ENCODE results near the gene ADD1.
"Not testable (repeated sequence)": the region's sequence is repeated elsewhere in the genome, so short reads cannot be mapped to it uniquely, and the experiment has no call there.

Gene ADD1

GRCh38 chr4:2958446-2958845 lies 114.8 kb downstream of the ADD1 start:
- Histone ChIP-seq H3K36me3 (ENCODE audit: insufficient read depth, low read depth, low read length) (peaks cover 51% of the 10 kb centered on the region), H3K9me3 (ENCODE audit: insufficient read depth, low read depth, low read length) (peaks cover 15% of the 10 kb centered on the region), H3K4me1 (ENCODE audit: insufficient read depth, low read length) (peaks cover 3% of the 10 kb centered on the region), H3K27me3 (ENCODE audit: insufficient read depth, low read length) (no peaks in the 10 kb centered on the region), H3K4me3 (ENCODE audit: low read length) (no peak overlapping the region), H3K9ac (ENCODE audit: low read depth, low read length) (no peak overlapping the region), H3K27ac (ENCODE audit: low read length) (no peak overlapping the region)

DNA sequence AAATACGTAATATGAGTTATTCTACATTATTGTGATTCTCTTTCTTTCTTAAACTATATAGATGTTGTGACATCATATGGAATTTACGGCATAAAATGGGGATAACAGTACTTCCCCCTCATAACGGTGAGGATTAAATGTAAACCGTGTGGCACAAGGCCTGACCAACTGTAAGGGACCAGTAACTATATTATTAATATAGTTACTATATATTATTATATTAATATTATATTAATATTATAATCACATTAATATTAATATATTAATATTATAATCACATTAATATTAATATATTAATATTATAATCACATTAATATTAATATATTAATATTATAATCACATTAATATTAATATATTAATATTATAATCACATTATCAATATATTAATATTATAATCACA lies 116.8 kb downstream of the ADD1 start:
- H3K27ac ChIP-seq (ENCODE audit: low read length); H3K4me1 ChIP-seq (ENCODE audit: insufficient read depth, low read length); H3K9ac ChIP-seq (ENCODE audit: low read depth, low read length); H3K4me3 ChIP-seq (ENCODE audit: low read length): not testable (repeated sequence)
- H3K27me3 ChIP-seq (ENCODE audit: insufficient read depth, low read length): peaks cover 16% of the 10 kb centered on the region
- peaks cover 14% of the 10 kb centered on the region for H3K9me3 ChIP-seq (ENCODE audit: insufficient read depth, low read depth, low read length)
- H3K36me3 ChIP-seq (ENCODE audit: insufficient read depth, low read depth, low read length): peaks cover 36% of the 10 kb centered on the region

GRCh38 chr4:2961421-2961810 lies 117.8 kb downstream of the ADD1 start:
- Histone ChIP-seq H3K9ac (ENCODE audit: low read depth, low read length) (no peak overlapping the region; the same call in 1 of the 2 replicates), H3K9me3 (ENCODE audit: insufficient read depth, low read depth, low read length) (peaks cover 4% of the 10 kb centered on the region), H3K36me3 (ENCODE audit: insufficient read depth, low read depth, low read length) (peaks cover 27% of the 10 kb centered on the region), H3K27ac (ENCODE audit: low read length) (no peak overlapping the region), H3K4me3 (ENCODE audit: low read length) (peak overlapping the region; percentile 93), H3K4me1 (ENCODE audit: insufficient read depth, low read length) (peaks cover 3% of the 10 kb centered on the region), H3K27me3 (ENCODE audit: insufficient read depth, low read length) (peaks cover 16% of the 10 kb centered on the region)

DNA sequence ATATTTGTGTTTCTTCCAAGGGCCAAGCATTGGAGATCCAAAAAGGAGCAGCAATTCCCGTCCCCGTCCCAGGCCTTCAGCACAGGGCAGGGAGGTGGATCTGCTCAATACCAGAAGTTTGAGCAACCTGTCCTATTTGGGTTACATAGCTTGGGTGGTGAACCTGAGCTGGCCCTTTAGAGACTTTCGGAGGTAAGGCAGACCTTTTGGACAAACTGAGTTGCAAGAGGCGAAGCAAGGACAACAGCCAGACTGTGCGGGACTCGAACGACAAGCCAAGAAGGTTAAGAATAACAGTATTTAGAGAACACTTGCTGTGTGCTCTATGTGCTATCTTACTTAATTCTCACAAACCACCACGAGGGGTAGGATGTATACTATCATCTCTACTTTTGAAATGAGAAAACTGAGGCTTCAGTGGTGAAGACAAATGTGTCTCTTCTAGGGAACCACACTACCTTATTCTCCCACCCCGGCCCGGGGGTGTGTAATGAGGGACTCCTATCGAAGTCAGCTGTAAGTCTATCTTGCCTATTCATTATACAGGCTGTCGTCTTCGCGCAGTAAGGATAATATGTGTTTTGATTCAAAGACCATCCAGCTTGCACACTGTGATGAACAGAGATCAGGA lies 118.3 kb downstream of the ADD1 start:
- H3K9ac ChIP-seq (ENCODE audit: low read depth, low read length): peak overlapping the region; percentile 84

DNA sequence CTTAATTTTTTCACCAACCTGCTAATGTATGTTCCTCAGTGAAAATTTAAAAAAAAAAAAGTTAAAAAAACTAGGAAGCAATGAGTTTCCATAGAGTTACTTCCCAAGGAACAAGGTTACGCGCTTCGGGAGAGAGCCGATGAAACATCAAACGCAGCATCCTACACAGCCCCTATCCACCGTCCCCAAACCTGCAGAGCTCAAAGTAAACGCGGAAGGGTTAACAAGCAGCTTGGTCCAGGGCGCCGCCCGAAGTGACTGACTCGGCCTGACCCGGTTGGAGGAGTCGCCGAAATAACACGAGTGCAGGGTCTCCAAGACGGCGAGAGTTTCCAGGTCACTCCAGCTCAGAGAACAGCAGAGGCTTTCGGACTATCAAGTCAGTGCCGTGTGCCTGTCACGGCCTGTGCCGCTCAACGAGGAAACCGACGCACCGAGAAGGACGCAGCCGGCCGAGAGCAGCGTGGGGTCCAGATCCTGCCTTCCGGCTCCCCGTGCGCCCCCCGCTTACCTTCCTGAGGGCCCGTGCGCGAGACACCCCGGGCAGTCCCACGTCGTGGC lies 119.0 kb downstream of the ADD1 start:
- H3K36me3 ChIP-seq (ENCODE audit: insufficient read depth, low read depth, low read length): peaks cover 14% of the 10 kb centered on the region
- H3K27me3 ChIP-seq (ENCODE audit: insufficient read depth, low read length): peaks cover 16% of the 10 kb centered on the region
- H3K9me3 ChIP-seq (ENCODE audit: insufficient read depth, low read depth, low read length): no peaks in the 10 kb centered on the region; the same call in 1 of the 2 replicates
- H3K4me1 ChIP-seq (ENCODE audit: insufficient read depth, low read length): peaks cover 3% of the 10 kb centered on the region
- peak overlapping the region; percentile 49 for H3K27ac ChIP-seq (ENCODE audit: low read length)
- H3K9ac ChIP-seq (ENCODE audit: low read depth, low read length): peak overlapping the region; percentile 84
- H3K4me3 ChIP-seq (ENCODE audit: low read length): peak overlapping the region; percentile 93

More for the DNA sequence above, 118.3 kb downstream of the ADD1 start:
- peaks cover 3% of the 10 kb centered on the region for H3K4me1 ChIP-seq (ENCODE audit: insufficient read depth, low read length)
- no peaks in the 10 kb centered on the region; the same call in 1 of the 2 replicates for H3K9me3 ChIP-seq (ENCODE audit: insufficient read depth, low read depth, low read length)
- H3K4me3 ChIP-seq (ENCODE audit: low read length): peak overlapping the region; percentile 93
- no peak overlapping the region for H3K27ac ChIP-seq (ENCODE audit: low read length)
- peaks cover 16% of the 10 kb centered on the region for H3K27me3 ChIP-seq (ENCODE audit: insufficient read depth, low read length)
- H3K36me3 ChIP-seq (ENCODE audit: insufficient read depth, low read depth, low read length): peaks cover 22% of the 10 kb centered on the region

DNA sequence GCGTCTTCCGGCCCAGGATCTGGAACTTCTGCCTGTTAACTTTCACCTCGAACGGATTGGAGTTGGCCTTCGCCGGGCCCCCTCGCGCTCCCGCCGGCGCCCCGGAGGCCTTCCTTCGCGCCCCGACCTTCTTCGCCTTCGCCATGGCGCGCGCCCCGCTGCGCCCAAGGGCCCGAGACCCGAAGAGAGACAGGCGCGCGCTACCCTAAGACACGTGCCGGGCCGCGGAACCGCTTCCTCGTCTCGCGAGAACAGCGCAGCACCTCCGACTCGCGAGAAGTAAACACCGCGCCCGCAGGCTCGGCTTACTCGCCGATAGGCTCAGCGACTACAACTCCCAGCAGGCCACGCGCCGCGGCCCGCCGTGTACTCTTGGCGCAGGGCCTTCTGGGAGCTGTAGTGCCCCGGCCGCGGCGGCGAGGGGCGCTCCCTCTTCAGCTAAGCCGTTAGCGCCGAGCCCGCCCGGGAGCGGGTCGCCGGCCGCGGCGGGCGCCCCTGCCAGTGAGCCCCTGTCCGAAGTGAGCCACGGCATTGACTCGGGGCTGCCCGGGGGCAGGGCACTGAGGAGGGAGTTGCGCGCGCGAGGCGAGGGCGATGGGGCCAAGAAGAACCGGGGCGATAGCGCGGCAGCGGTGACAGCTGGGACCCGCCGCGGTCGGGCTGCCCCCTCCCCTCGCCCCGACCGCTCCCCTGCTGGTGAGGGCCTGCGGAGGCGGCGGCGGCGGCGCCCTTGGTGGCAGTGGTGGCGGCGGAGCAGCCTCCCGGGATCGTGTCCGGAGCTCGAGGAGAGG lies 119.7 kb downstream of the ADD1 start, which contains the start of the genes GRK4 and NOP14:
Gene GRK4, plus strand, starts transcription at position 397 of the 791 bp plus-strand sequence. CDS start 500 bp downstream, outside the sequence.
Gene NOP14, minus strand, starts transcription at position 232 of the 791 bp plus-strand sequence. Its CDS starts 87 bp downstream, at position 145.
- Histone ChIP-seq H3K27me3 (ENCODE audit: insufficient read depth, low read length) (peaks cover 16% of the 10 kb centered on the region), H3K9ac (ENCODE audit: low read depth, low read length) (peak within 1 kb of the TSS; percentile 84), H3K4me1 (ENCODE audit: insufficient read depth, low read length) (peaks cover 3% of the 10 kb centered on the region), H3K27ac (ENCODE audit: low read length) (peak within 1 kb of the TSS; percentile 49), H3K36me3 (ENCODE audit: insufficient read depth, low read depth, low read length) (peaks cover 7% of the 10 kb centered on the region), H3K9me3 (ENCODE audit: insufficient read depth, low read depth, low read length) (no peaks in the 10 kb centered on the region; the same call in 1 of the 2 replicates), H3K4me3 (ENCODE audit: low read length) (peak within 1 kb of the TSS; percentile 93)

DNA sequence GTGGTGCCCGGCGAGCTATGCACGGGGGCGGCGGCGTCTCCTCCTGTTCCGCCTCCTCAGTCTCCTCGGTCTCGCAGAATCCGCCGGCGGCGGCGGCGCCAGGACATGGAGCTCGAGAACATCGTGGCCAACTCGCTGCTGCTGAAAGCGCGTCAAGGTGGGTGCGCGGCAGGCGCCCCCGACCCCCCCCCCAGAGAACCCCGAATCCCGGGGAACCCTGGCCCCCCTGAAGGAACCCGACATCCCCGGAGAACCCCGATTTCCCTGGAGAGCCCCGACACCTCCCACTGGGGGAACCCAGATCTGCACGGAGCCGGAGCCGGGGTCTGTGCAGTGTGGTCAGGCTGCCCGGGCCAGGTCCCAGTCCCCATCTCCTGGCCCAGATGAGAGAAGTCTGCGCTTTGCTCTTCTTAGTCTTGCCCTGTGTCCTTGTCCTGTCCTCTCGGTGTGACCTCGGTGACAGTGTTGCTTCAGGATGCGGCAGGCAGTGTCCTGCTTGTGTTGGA lies 120.4 kb downstream of the ADD1 start:
- Histone ChIP-seq H3K36me3 (ENCODE audit: insufficient read depth, low read depth, low read length) (peaks cover under 1% of the 10 kb centered on the region), H3K27ac (ENCODE audit: low read length) (no peak overlapping the region), H3K9me3 (ENCODE audit: insufficient read depth, low read depth, low read length) (no peaks in the 10 kb centered on the region; the same call in 1 of the 2 replicates), H3K4me1 (ENCODE audit: insufficient read depth, low read length) (peaks cover 3% of the 10 kb centered on the region), H3K4me3 (ENCODE audit: low read length) (peak overlapping the region; percentile 93), H3K27me3 (ENCODE audit: insufficient read depth, low read length) (peaks cover 16% of the 10 kb centered on the region), H3K9ac (ENCODE audit: low read depth, low read length) (no peak overlapping the region)

GRCh38 chr4:2964706-2965258 lies 121.1 kb downstream of the ADD1 start:
- no peaks in the 10 kb centered on the region for H3K9me3 ChIP-seq (ENCODE audit: insufficient read depth, low read depth, low read length)
- H3K4me1 ChIP-seq (ENCODE audit: insufficient read depth, low read length): peaks cover 3% of the 10 kb centered on the region
- H3K4me3 ChIP-seq (ENCODE audit: low read length): no peak overlapping the region; the same call in 1 of the 2 replicates
- H3K27me3 ChIP-seq (ENCODE audit: insufficient read depth, low read length): peaks cover 16% of the 10 kb centered on the region
- no peaks in the 10 kb centered on the region; the same call in 1 of the 2 replicates for H3K36me3 ChIP-seq (ENCODE audit: insufficient read depth, low read depth, low read length)
- H3K27ac ChIP-seq (ENCODE audit: low read length): no peak overlapping the region
- no peak overlapping the region for H3K9ac ChIP-seq (ENCODE audit: low read depth, low read length)

- Histone ChIP-seq H3K4me1 (ENCODE audit: insufficient read depth, low read length) (peaks cover 3% of the 10 kb centered on the region), H3K27me3 (ENCODE audit: insufficient read depth, low read length) (peaks cover 16% of the 10 kb centered on the region), H3K9me3 (ENCODE audit: insufficient read depth, low read depth, low read length) (no peaks in the 10 kb centered on the region), H3K4me3 (ENCODE audit: low read length) (no peak overlapping the region), H3K9ac (ENCODE audit: low read depth, low read length) (no peak overlapping the region), H3K27ac (ENCODE audit: low read length) (no peak overlapping the region), H3K36me3 (ENCODE audit: insufficient read depth, low read depth, low read length) (no peaks in the 10 kb centered on the region; the same call in 1 of the 2 replicates)
Measured at GRCh38 chr4:2965262-2965661, 121.6 kb downstream of the ADD1 start.

DNA sequence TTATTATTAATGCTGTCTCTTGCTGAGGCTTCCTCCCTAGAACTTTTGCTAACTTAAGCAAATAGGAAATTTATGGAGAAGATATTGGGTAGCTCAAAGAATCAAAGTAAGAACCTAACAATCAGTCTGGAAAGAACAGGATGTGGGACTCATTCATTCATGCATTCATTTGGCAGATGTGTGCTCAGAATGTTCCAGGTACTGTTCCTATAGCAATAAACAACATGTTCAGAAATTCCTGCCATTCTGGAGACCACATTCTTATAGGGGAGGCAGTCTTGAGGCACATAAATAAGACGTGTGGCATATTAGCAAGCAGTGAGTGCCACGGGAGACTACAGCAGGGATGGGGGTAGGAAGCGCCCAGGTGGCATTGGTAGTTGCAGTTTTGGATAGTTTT lies 124.7 kb downstream of the ADD1 start:
- no peaks in the 10 kb centered on the region; the same call in 1 of the 2 replicates for H3K4me1 ChIP-seq (ENCODE audit: insufficient read depth, low read length)
- no peak overlapping the region for H3K4me3 ChIP-seq (ENCODE audit: low read length)
- H3K36me3 ChIP-seq (ENCODE audit: insufficient read depth, low read depth, low read length): no peaks in the 10 kb centered on the region
- H3K27me3 ChIP-seq (ENCODE audit: insufficient read depth, low read length): peaks cover 16% of the 10 kb centered on the region
- H3K9ac ChIP-seq (ENCODE audit: low read depth, low read length): no peak overlapping the region
- no peak overlapping the region for H3K27ac ChIP-seq (ENCODE audit: low read length)
- no peaks in the 10 kb centered on the region for H3K9me3 ChIP-seq (ENCODE audit: insufficient read depth, low read depth, low read length)

DNA sequence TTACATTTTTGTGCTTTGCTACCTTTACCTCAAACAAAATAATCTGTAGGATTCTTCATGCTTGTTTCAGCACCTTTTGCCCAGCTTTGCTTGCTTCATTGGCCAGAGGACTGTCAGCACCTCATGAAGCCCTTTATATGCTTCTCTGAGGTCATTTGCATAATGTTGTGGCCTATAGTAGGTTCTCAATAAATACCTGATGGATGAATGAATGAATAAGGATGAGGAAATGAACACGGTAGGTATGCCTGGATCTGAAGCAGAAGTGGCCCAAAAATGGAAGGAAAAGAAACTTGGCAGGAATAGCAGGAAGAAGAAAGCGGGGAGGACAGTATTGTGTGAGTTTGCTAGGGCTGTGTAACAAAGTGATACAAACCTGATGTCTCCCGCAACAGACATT lies 127.6 kb downstream of the ADD1 start:
- Histone ChIP-seq H3K36me3 (ENCODE audit: insufficient read depth, low read depth, low read length) (no peaks in the 10 kb centered on the region), H3K4me3 (ENCODE audit: low read length) (no peak overlapping the region), H3K9ac (ENCODE audit: low read depth, low read length) (no peak overlapping the region), H3K27me3 (ENCODE audit: insufficient read depth, low read length) (no peaks in the 10 kb centered on the region), H3K9me3 (ENCODE audit: insufficient read depth, low read depth, low read length) (no peaks in the 10 kb centered on the region), H3K4me1 (ENCODE audit: insufficient read depth, low read length) (no peaks in the 10 kb centered on the region; the same call in 1 of the 2 replicates), H3K27ac (ENCODE audit: low read length) (no peak overlapping the region)
